ENCODE data around the gene ABCC10.
A peak's percentile ranks its signal among the peaks of the same experiment; 100 is the strongest.
"Not testable (repeated sequence)": the region's sequence is repeated elsewhere in the genome, so short reads cannot be mapped to it uniquely, and the experiment has no call there.

ABCC10 gene

DNA sequence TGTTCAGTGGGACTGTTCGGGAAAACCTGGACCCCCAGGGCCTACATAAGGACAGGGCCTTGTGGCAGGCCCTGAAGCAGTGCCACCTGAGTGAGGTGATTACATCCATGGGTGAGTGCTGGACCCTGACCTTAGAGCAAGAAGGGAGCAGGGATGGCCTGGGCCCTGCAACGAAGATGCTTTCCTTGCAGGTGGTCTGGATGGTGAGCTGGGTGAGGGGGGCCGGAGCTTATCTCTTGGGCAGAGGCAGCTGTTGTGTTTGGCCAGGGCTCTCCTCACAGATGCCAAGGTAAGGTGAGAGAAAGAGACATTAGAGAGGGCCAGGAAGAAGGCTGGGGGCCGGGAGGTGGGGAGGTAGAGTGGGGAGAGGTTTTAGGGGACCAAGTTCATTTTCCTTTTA lies 21.6 kb downstream of the ABCC10 start:
- no peak for DNase-seq

DNA sequence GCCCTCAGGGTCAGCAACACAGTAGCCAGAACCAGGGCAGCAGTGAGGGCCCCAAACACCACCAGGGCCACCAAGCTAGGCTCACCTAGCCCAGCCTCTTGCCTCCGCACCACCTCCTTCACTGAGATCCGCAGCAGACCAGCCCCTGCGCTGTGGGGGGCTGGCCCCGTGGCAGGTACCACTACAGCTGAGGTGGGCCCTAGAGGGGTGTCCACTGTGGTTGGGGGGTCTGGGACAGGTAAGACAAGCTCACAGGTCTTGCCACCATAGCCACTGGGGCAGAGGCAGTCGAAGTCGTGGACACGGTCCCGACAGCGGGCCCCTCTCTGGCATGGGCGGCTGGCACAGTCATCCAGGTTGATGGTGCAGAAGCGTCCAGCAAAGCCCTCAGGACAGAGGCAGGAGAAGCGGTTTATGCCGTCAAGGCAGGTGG lies 23.4 kb downstream of the ABCC10 start:
- DNase-seq = no peak

DNA sequence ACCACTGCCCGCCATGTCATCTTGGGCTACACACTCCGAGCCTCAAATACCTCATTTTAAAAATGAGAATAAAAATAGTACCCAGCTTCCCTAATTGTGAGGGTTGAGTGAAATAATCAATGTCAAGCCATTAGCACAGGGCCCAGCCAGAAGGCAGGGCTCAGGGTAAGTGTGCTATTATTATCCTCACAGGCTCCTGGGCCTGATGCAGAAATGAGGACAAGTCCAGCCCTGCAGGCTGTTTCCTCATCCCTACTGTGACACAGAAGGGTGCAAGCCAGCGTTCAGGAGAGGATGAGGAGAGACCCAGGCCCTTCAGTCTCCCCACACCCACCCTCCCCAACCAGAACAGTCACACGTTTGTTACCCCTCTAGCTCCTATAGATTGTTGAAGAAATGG lies 24.0 kb downstream of the ABCC10 start:
- no peak for DNase-seq

DNA sequence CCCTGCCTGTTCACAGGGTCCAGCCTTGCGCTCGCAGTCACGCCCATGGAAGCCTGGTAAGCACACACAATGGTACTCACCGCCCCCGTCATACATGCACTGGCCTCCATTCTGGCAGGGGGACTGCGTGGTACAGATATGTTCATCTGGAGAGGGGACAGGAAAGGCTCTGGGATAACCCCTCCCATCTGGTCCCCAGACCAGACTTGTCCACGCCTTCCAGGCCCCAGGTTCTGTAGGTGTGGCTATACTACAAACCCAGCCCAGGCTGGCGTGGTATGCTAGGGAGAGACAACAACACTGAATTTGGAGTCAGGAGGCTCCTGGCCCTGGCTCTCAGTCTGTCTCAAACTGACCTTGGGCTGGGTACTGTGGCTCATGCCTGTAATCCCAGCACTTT lies 24.6 kb downstream of the ABCC10 start:
- DNase-seq = no peak

DNA sequence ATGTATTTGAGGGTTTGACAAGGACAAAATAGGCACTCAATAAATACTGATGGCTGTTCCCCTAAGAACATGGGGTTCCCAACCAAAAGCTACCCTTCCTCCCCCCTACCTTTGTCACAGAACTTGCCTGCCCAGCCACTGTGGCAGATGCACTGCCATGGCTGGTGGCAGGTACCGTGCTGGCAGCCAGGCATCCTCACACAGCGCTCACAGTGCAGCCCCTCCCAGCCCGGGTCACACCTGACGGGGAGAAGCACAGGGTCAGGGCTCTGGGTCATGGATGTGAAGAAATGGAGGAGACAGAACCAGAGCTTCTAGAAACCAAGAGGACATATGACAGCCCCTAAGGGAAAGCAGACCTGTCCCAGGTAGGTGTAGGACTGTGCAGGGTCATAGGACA lies 25.6 kb downstream of the ABCC10 start:
- no peak for DNase-seq

DNA sequence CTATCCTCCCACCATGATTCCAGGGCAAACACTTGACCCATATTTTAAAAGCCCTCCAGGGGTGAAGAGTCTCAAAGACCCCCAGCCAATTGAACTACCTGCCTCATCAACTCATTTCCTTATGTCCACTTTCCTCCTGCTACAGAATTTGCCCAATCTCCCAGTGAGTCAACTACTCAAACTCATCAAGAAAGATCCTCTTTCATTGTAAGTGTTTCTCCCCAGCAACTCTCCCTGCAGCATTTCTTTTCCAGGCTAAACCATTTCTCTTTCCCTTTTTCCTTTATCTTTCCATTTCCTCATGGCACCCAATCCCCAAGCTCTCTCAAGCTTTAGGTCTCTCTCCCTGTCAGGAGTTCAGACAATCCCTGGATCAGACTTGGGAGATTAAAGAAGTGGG lies 26.5 kb downstream of the ABCC10 start:
- DNase-seq = no peak

DNA sequence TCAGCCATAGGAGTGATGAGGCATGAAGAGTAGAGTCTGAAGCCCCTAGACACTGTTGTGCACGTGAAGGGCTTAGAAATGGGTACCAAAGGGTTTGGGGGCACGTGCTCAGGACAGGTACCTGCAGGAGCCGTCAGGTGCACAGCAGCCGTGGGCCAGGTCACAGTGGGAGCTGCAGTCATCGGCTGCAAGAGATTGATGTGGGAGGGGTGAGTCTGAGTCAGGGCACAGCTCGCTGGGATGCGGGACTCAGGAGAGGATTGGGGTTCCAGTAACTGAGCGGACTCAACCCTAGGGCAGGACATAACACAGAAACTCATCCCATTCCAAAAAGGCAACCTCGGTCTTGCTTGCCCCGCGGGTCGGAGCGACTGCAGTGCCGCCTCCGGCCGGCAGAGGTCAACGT lies 27.0 kb downstream of the ABCC10 start:
- no peak for DNase-seq

DNA sequence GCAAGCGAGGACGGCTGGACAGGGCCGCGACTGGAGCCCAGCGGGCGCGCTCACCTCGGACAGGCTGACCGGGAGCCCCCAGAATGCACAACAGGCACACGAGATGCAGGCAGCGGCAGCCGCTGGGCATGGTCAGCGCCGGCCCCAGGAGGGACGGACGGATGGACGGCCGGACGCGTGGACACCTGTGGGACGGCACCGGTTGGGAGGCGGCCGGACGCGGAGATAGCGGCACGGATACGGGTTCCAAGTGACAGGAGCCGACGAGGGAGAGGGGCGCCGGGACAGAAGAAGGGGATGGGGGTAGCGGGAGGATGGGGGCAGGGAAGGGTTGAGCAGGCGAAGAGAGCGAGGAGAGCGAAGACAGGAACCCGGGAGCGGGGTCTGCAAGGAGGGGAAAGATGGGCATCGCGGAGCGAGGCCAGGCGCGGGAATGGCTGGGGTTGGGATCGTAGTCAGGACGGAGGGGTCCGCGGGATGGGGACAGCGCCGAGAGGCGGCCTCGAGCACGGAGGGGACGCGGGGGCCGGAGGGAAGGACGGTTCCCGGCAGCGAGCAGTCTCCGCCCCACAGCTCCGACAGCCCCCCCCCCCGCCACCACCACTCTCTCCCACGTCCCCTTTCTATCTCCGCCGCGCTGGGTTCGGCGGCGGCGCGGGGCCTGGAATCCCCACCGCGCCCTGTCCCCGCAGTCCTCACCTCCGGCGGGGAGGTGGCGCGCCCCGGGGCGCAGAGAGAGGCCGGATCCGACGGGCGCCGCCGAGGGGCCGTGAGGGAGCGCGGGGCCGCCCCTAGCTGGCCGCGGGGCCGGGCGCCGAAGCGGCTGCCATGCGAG lies 27.6 kb downstream of the ABCC10 start:
- DNase-seq = peak; percentile 66 to 85

DNA sequence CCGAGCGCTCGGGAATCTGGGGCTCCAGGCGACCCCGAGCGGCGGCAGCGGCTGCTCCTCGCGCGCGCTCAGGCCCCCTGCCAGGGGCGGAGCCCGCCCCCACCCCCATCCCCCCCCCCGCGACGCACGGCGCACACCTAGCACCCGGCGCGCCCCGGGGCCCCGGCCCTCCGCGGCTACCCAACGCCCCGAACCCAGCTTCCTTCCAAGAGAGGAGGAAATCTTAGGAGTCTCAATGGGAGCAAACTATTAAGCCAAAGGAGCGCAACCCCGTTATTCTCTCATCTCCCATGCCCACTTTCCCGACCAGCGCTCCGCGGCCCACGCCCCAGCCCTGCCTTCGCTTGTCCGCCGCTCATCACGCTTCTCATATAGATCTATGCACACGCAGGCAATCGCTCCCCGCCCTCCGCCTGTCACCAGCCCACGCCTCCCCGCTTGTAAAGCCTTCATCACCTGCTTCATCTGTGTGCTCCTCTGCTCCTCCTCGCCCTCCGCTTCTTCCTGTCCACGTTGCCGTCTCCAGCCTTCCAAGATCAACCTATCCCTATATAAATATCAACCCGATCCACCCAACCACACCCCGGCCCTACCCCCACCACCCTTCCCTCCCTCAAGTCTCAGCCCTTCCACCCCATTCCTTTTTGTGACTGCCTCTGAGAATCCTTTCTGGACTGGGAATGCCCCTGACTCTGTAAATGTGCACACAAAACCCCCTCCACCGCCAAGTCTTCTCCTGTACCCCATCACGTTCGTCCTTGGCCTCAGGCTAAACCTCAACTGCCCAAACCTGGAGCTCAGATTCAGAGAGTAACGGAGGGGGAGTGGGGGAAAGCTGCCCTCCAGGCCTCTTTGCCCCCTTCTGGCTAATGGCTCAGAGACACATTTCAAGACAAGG lies 28.4 kb downstream of the ABCC10 start, which contains the start of gene DLK2:
Gene DLK2 (minus strand): TSS at position 18 of the 898 bp plus-strand sequence. CDS start 723 bp downstream, outside the sequence.
- peak; percentile 38 to 59 for DNase-seq

DNA sequence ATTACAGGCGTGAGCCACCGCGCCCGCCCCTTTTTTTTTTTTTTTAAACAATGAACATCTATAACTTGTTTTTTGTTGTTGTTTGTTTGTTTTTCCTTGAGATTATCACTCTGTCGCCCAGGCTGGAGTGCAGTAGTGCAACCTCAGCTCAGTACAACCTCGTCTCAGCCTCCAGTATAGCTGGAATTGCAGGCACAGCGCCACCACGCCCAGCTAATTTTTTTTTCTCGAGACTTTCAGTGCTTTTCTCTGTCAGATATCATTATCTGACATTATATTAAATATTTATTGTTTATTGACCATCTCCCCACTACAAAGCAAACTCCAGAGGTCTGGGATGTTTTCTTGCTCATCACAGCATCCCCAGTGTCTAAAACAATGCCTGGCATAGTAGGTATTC lies 30.3 kb downstream of the ABCC10 start:
- no peak for DNase-seq

DNA sequence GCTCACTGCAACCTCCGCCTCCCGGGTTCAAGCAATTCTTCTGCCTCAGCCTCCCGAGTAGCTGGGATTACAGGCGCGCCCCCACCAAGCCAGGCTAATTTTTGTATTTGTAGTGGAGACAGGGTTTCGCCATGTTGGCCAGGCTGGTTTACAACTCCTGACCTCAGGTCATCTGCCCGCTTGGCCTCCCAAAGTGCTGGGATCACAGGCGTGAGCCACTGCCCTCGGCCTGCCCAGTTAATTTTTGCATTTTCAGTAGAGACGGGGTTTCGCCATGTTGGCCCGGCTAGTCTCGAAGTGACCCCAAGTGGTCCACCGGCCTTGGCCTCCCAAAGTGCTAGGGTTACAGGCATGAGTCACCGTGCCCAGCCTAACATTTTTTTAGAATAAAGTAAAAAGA lies 30.8 kb downstream of the ABCC10 start:
- not testable (repeated sequence) for DNase-seq

DNA sequence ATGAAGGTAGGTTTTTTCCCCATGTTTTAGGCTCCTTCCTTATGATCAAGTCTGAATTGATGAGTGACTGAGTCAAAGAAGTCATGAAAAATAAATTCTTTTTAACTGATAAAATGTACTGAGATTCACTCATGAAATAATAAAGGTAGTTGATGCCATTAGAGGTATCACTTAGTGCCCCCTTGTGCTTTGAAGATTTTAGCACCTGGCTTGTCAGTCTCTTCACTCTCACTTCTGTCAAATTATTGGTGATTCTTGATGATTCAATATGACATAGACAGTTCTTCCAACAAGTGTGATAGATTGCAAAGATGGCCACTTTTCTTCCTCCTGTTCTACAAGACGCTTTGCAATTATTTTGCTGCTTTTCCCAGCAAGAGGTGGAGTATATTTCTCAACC lies 32.2 kb downstream of the ABCC10 start:
- DNase-seq = no peak

DNA sequence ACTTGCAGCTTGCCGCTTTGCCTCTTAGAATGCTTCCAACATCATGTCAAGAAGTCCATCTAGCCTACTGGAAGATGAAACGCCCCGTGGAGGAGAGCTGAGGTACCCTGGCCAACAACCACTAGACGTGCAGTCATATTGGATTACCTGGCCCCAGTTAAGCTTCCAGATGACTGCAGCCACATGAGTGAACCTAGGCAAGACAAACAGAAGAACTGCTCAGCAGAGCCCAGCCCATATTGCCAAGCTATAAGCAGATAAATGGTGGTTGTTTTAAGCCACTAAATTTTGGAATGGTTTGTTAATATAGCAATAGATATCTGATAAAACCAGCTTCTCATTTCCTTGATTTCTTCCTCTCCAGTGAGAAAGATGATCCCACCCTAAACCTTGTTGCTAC lies 32.7 kb downstream of the ABCC10 start:
- no peak for DNase-seq

DNA sequence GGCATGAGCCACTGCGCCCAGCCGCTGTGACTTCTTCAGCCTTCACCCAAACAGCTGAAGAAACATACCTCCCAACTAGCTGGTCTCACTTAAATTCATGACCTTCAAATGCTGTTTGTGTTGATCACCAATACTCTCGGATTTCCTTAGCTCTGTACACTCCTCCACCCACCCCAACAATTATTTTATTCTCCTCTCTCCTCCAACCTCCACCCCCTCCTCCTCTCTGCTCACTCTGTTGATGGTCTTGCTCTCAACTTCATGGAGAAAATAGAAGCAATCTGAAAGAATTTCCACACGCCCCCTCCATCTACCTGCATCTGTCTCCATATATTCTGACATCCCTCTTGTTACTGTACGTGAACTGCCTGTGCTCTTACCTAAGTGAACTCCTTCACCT lies 34.6 kb downstream of the ABCC10 start:
- no peak for DNase-seq

DNA sequence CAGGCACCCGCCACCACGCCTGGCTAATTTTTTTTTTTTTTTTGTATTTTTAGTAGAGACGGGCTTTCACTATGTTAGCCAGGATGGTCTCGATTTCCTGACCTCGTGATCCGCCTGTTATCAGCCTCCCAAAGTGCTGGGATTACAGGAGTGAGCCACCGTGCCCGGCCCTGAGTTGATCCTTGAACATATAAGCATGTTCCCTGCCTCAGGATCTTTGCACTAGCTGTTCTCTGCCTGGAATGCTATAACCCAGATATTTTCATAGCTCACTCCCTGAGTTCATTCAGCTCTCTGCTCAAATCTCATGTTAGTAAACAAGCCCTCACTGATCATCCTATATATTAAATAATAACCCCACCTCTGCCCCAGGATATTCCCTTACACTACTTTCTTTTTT lies 37.0 kb downstream of the ABCC10 start:
- no peak for DNase-seq

DNA sequence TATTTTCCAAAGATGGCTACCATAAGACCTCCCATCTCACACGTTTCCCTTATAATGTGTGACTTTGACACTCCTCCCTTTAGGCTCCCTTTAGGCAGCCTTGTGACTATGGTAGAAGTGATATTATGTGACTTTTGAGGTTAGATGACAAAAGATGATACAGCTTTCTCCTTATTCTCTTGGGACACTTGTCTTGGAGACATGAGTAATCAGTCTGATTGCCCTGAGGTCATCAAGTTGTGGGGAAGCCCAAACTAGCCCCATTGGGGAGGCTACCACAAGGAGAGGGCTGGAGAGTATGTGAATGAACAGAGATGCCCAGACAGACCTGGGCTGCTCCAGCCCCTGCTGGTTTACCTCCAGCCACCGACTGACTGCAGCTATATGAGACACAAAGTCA lies 38.6 kb downstream of the ABCC10 start:
- no peak for DNase-seq

DNA sequence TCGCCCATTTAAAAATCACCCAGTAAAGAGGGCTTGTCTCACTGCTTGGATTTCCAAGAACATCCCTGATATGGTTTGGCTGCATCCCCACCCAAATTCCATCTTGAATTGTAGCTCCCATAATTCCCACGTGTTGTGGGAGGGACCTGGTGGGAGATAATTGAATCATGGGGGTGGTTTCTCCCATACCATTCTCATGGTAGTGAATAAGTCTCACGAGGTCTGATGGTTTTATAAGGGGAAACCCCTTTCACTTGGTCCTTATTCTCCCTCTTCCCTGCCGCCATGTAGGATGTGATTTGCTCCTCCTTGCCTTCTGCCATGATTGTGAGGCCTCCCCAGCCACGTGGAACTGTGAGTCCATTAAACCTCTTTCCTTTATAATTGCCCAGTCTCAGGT lies 39.9 kb downstream of the ABCC10 start:
- not testable (repeated sequence) for DNase-seq

DNA sequence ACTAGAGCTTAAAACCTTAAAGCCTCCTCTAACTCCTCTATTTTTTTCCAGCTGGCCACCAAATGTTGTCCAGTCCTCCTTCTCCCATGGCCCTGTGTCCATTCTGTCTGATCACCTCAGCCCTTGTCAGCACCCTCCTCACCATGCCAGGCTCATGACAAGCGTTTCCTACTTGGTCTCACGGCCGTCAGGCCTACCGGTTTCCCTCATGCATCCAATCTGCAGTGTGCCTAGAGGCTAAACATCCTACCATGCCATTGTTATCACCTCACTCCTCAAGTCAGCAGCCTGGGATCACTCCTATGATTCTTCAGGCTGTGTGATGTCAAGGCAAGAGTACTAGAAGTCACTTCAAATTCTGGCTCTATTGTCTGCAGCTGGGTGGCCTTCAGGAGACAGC lies 40.4 kb downstream of the ABCC10 start:
- no peak for DNase-seq

DNA sequence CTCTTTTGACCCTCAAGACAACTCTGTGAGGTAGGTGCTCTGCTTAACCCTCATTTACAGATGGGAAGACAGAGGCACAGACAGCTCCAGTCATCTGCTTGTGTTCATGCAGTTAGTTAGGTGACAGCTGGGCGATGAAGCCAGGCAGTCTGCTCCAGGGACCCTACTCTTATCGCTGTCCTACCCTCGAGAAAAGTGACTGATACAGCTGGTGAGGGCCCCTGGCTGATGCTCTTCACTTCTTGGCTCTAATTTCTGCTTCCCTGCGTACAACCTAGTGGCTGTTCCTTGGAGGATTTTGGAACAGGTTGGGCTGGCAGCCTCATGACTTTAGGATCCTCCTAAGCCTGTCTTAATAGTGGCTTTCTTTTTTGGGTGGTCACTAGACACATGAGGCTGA lies 40.9 kb downstream of the ABCC10 start:
- DNase-seq = no peak

DNA sequence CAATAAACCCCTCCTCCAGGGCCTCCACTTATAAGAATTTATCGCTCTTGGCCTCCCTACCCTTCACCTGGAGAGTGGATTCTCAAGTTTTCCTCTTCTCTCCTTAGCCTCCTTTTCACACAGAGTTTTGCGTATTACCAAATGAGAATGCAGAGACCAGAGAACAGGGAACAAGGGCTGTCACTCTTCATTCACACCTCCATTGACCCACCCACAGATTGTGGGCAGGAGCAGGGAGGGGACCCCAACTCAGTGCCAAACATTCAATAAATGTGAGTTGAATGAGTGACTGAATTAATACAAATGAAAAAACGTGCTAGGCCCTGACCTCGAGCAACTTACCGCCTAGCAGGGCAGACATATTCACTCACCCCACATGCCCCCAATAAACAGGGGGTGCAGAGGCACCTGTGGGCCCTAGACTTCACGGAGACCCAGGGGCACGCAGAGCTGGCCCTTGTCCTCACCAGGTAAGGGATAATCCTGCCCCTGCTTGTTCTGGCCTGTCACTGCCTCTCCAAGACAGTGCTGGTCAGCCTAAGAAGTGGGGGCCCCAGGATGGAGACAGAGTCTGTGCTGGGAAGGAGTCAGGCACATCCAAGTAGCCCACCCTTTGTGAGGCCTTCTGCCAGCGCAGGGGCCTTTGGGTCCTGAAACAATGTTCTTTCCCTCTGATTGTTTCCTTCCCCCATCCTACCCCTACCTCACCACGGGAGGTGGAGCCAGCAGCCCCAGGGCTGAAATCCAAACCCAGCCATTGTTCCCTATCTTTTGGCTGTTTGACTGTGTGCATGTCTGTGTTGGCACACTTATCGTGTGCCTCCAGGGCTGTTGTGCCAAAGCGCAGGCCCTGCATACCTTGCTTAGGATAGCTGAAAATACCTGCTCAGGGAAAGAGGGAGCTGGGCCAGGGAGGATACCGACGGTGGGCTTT lies 41.7 kb downstream of the ABCC10 start:
- DNase-seq = no peak

DNA sequence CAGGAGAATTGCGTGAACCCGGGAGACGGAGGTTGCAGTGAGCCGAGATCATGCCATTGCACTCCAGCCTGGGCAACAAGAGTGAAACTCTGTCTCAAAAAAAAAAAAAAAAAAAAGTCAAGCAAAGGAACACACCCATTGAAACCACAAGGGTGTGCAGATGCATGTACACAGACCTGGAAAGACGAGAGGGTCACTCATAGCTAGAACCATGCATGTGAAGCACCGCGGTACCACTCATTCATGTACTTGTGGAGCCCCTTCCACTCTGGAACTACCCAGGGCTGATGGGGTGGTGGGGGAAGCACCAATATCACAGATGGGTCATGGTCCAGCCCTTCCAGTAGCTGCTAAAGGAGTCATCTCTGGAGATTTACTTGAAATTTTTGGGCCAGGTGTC lies 42.6 kb downstream of the ABCC10 start:
- DNase-seq = no peak

DNA sequence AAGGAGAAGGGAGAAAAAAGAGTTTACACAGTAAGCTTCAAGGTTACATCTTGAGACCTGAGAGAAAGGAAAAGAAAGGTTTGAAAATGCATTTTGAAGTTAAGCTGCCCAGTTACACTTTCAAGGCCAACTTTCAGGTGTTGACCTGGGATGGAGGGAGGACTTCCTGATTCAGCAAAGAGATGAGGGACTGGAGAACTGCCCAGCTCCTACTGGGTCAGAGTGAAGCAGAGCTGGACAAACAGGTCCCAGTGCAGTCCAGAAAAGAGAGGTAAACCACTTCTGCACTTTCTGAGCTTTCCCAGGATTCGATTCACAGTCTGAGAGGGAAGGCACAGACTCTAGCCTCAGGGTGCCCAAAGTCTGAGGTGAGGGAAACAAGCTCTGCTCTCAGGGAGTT lies 44.1 kb downstream of the ABCC10 start:
- DNase-seq = no peak

DNA sequence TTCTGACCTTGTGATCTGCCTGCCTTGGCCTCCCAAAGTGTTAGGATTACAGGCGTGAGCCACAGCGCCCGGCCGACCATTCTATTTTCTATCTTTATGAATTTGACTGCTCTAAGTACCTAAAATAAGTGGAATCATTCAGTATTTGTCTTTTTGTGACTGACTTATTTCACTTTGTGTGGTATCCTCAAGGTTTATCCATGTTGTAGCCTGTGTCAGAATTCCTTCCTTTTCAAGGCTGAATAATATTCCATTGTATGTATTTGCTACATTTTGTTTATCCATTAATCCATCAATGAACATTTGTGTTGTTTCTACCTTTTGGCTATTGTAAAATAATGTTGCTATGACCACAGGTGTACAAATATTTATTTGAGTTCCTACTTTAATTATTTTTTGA lies 45.2 kb downstream of the ABCC10 start:
- no peak for DNase-seq
